EH (cell line): ENCODE data around the gene ZBTB16.

Source experiments
- DNase-seq: peaks from one replicate; pipeline ENCODE4 v3.0.0-alpha.2; 2015; ENCODE audit warnings: low read depth

The ZBTB16 gene

DNA sequence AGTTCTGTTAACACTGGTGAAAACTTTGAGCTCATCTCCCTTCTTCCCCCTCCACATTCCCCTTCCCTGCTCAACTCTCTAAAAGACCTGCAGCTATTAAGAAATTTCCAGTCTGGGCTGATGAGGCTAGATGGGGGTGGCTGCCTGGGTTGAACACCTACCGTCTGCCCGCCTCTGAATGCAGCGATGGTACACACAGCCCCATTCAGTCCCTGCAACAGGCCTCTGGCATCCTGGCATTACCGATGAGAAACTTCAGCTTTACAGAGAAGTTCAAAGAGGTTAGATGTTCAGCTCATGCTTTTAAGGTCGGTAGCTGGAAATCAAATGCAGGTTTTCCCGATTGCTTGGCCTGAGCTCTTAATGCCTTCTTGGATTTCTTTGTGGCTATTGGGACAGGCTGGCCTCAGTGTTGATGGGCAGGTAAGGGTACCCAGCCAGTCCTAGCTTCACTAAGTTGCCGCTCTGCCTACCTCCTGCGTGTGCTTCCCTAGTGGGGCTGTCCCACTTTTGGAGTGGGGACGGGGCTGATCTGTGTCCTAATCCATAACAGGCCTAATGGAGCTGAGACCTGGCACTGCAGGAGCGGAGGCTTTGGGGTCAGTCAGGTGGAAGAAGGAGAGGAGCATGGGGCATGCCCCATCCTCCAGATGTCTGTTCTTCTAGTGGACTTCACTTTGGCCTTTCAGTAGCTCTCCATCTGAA, 49.1 kb downstream of the ZBTB16 start:
- DNase-seq: no peak

GRCh38 chr11:114109206-114110090, 49.9 kb downstream of the ZBTB16 start:
- no peak for DNase-seq

- DNase-seq: no peak
These were observed 50.6 kb downstream of the ZBTB16 start for GRCh38 chr11:114110123-114110522.

- DNase-seq: no peak
These were observed 51.7 kb downstream of the ZBTB16 start for GRCh38 chr11:114110952-114111947.

GRCh38 chr11:114115451-114115928, 56.0 kb downstream of the ZBTB16 start:
- DNase-seq: no peak

DNA sequence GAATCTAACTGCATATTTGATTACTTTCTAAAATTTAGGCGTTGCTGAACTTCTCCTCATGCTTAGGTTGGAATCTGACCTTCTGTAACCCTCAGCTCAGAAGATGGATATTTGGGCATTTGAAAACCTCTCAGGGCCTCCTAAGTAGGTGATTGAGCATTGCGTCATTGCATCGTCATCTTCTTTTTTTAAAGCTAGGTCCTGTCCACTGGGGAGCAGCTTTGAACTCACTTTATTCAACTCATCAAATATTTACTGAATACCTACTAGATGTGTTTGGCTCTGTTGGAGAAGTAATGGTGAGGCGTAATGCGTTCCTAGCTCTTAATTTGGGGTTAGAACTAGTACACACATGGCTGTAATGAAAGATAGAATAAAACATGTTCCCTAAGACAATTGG, 56.8 kb downstream of the ZBTB16 start:
- no peak for DNase-seq

DNA sequence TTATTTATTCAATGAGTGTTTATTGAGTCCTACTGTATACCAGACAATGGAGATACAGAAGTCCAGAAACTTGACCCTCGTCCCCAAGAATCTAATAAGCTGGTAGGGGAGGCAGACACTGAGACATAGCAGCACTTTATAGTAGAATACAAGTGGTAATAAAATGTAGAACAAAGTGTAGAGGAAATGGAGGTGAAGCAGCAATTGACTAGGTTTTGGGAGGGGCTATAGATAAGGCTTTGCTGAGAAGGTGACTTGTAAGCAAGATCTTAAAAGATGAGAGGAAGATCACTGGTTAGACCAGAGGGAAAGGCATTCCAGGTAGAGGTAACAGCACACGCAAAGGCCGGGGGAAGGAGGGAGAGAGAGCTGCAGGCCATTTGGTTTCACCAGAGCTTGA, 57.3 kb downstream of the ZBTB16 start:
- no peak for DNase-seq

DNA sequence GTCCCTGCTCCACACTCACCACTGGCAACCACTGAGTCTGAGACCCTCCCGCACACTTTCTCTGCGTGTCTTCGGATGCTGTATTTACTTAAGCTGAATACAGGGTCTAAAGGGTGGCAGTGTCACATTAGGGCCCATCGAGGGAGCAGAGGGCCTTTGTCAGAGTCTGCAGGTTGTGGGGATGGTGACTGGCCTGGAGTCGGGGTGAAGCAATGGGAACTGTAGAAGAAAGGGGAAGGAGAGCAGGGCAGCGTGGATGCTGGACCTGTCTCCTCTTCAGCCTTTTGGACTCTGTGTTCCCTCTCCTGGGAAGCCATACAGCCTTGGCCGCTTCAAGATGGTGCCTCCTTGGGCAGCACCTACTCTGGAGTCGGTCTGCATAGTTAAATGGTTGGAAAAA, 61.1 kb downstream of the ZBTB16 start:
- no peak for DNase-seq

- no peak for DNase-seq
These were observed 61.6 kb downstream of the ZBTB16 start for GRCh38 chr11:114121138-114121537.

- no peak for DNase-seq
These were observed 62.4 kb downstream of the ZBTB16 start for GRCh38 chr11:114121804-114122504.

DNA sequence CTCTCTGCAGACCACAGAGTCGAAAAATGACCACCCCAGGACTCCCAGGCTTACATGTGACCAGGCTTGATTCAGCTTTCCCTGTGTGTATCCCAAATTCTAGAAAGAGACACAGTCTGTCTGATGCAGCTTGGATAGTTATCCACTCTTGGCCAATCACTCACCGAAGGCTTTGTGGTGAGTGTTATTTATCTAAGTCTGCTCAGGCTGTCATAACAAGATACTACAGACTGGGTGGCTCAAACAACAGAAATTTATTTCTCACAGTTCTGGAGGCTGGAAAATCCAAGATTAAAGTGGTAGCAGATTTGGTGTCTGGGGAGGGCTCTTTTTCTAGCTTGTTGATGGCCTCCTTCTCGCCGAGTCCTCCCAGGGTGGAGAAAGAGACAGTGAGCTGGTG, 63.2 kb downstream of the ZBTB16 start:
- DNase-seq: no peak

DNA sequence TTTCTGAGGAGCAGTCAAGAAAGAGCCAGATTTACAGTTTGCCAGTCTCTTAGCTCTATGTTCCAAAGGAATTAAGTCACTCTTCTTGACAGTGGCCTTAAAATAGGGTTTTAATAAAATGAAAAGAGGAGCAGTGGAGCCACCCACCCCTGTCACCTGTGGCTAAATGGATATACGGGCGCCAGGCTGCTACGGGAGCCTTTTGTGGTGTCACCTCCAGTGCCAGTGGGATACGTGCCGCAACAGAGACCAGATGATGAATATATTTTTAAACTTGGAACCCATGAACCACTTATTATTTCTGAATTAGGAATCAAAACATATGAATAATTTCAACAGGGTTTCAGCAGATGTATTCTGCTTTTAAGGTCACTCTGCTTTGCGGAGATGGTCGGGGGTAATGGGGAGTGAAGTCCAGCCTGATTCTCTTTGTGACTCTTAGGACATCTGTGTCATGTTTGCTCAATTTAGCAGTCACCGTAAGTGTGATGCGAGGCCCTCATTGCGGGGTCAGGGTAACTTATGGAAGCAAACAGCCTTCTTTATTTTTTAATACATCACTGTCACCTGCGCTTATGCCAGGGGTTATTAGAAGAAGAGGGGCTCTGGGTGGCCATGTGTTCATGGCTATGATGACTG, 64.3 kb downstream of the ZBTB16 start:
- no peak for DNase-seq

DNA sequence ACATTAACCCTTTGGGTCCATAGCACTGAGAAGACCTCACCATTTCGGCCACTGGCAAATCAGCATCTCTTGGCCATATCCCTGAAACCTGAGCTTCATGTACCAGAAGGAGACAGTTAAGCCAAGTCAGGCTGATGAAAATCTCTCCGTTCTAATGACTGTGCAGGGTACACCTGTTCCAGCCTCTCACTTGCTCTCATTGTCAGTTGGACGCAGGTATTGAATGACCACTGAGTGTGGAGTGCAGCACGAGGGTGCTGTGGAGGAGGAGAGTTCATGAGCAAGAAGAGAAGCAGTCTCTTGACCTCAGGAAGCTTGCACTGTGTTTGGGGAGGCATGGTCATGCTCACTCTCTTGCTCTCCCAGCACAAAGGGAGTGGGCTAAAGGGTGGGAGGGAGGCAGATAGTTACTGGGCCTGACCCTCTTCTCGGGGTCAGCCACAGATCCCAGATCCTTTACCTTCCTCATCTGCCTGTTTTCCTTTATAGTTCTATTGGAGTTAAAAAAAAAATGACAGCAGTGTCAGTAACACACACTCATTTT, 65.2 kb downstream of the ZBTB16 start:
- DNase-seq: no peak

- no peak for DNase-seq
These were observed 66.0 kb downstream of the ZBTB16 start for GRCh38 chr11:114125531-114125930.

DNA sequence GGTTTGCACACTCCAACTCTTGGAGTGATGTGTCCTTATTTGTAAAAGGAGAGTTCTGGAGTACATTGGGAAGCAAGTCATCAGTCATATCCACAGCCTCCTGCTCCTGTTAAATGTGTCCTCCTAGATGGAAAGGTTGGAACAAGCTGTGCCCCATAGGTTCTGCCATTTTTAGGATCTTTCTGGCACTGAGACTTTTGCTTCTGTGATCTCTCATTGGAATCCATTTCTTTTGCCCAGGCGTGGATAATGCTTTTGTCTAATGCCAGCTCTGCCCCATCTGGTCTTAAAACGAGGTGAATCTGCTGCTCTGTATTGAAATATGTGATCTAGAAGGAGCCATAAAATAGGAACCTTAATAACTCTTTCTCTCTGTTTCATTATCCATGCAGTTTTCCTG, 66.4 kb downstream of the ZBTB16 start:
- DNase-seq: no peak

DNA sequence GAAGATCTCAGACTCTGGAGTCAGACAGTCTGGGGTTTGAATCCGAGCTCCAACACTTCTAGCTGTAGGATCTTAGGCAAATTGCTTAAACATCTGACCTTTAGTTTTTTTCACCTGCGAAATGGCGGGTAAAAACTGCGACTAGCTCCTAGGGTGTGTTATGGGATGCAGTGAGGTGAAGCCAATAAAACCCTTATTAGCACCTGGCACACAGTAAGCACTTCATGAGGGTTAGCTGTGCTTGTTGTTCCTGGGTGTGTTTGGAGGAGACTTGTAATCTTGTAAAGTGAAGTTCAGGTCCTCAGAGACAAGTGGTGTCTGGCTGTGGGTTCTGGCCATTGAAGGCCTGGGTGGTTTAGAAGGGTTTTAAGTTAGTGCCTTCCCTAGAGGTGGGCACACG, 68.9 kb downstream of the ZBTB16 start:
- no peak for DNase-seq

GRCh38 chr11:114129142-114129541, 69.6 kb downstream of the ZBTB16 start:
- no peak for DNase-seq

GRCh38 chr11:114129699-114130098, 70.2 kb downstream of the ZBTB16 start:
- DNase-seq: no peak

DNA sequence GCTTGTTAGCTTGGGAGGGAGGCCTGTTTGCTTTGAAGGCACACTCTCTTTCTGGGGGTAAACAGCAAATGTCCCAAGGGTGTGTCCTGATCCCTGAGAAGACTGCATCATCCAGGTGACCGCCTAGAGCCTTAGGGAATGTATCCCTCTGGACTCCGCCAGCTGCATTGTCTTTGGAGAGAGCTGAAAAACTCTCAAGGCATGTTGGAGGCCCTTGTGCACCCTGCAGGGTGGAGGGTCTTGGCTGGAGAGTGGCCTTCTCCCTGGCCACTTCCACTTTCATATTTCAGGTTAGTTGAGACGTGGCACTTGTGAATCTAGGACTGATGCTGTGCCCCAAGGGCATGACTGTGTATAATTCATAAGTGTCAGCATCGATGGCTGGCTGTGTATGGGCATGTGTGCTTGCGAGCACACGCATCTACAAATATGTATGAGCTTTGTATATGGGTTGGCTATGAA, 70.6 kb downstream of the ZBTB16 start:
- no peak for DNase-seq

- no peak for DNase-seq
These were observed 71.2 kb downstream of the ZBTB16 start for GRCh38 chr11:114130629-114131277.
